H1 (cell line): ENCODE data around the gene ECSIT. TPM values are rescaled to one million over a fixed set of nuclear protein-coding genes. Genes with fewer than 3 reads are reported as not detected.

Experiments used
- CHD7 ChIP-seq: fragments of 300-600 bp; sonication (generic); IDR thresholded peaks from 2 replicates; pipeline ENCODE4 v1.7.1; 2012; ENCODE audit warnings: low read length, moderate library complexity, mild to moderate bottlenecking, inconsistent platforms; ENCODE audit not compliant: insufficient replicate concordance
- polyA plus RNA-seq, 7 experiments: library from polyadenylated mRNA; depleted of rRNA in 3 of 7; stranded (reverse) in 5 of 7; unstranded in 2 of 7; fragments of >200 nt in 5 of 7; fragments of 200-250 nt in 2 of 7; gene quantifications; 1 replicate in 5 of 7; 2 replicates in 1 of 7; 4 replicates in 1 of 7; pipeline versions ENCODE4 v1.2.1 to v1.2.3, GENCODE V29; 2011 to 2013; ENCODE audit warnings: missing spikeins in 2 of 7, mixed read lengths in 2 of 7
- total RNA-seq: library from RNA; stranded (reverse); fragmentation: NEBNext Ultra II Directional; extraction: Animal tissue kit (Norgen Biotek cat#: 25700); gene quantifications from 2 replicates; pipeline ENCODE4 v1.2.1, GENCODE V29; 2021

The ECSIT gene
- total and polyA plus RNA-seq, 2 of the 8 experiments (the other 6 are each of a cell fraction or from before 2014, with no cell fraction given) = 55.7 to 74.1 TPM

DNA sequence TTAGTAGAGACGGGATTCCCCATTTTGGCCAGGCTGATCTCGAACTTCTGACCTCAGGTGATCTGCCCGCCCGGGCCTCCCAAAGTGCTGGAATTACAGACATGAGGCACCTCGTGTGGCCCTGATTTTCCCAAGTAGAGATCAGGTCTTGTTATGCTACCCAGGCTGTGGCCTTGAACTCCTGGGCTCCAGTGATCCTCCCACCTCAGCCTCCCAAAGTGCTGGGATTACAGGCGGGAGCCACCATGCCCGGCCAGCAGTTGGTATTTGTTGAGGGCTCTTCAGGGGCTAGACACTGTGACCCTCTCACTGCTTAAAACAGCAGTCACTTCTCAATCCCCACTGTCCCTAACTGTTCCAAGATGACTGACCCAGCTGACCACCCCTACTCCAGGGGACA is 39.6 kb downstream of the ECSIT start (continued):
- TF ChIP-seq CHD7 = no peak
